Esophagus muscularis mucosa (tissue), 4 donors: Measurements from ENCODE around the gene PIK3R4.

Experiments
- EP300 ChIP-seq: sonication (generic); formaldehyde crosslinking; IDR thresholded peaks from one replicate; pipeline ENCODE4 v1.6.1; 2017; ENCODE audit warnings: antibody characterized with exemption
- POLR2A ChIP-seq: fragments of 450-650 bp; IDR thresholded peaks from one replicate; pipeline ENCODE4 v1.6.1; 2017; ENCODE audit warnings: antibody characterized with exemption, moderate library complexity, mild to moderate bottlenecking, low read depth
- POLR2AphosphoS5 ChIP-seq, 2 donors: sonication (generic); formaldehyde crosslinking; IDR thresholded peaks; one replicate each; pipeline ENCODE4 v1.6.1; 2017; ENCODE audit warnings: antibody characterized with exemption in 2 of 2
- TF ChIP-seq, protein P1 (sequence below), 3 experiments: fragments of 200-600 bp in 2 of 3; fragments of 450-650 bp in 1 of 3; sonication (generic) in 2 of 3; IDR thresholded peaks; one replicate each; pipeline ENCODE4 v1.5.1; 2017 to 2019; ENCODE audit warnings: antibody characterized with exemption in 3 of 3, mild to moderate bottlenecking in 2 of 3, moderate library complexity in 1 of 3

DNA sequence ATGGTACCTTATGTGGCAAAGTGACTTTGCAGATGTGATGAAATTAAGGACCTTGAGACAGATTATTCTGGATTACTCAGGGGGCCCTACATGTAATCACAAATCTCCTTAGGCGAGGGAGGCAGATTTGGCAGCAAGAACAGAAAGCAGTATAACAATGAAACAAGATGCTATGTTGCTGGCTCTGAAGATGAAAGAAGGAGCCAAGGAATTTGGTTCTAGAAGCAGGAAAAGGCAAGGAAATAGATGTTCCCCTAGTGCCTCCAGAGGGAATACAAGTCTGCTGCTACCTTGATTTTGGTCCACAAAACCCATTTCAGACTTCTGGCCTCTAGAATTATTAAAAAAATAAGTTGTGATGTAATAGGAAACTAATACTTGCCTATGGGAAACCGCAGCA, 64.5 kb downstream of the PIK3R4 start:
- TF ChIP-seq, protein P1, sequence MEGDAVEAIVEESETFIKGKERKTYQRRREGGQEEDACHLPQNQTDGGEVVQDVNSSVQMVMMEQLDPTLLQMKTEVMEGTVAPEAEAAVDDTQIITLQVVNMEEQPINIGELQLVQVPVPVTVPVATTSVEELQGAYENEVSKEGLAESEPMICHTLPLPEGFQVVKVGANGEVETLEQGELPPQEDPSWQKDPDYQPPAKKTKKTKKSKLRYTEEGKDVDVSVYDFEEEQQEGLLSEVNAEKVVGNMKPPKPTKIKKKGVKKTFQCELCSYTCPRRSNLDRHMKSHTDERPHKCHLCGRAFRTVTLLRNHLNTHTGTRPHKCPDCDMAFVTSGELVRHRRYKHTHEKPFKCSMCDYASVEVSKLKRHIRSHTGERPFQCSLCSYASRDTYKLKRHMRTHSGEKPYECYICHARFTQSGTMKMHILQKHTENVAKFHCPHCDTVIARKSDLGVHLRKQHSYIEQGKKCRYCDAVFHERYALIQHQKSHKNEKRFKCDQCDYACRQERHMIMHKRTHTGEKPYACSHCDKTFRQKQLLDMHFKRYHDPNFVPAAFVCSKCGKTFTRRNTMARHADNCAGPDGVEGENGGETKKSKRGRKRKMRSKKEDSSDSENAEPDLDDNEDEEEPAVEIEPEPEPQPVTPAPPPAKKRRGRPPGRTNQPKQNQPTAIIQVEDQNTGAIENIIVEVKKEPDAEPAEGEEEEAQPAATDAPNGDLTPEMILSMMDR (IDR thresholded peaks at IDR 0.05): no peak
- TF ChIP-seq POLR2AphosphoS5 (IDR thresholded peaks at IDR 0.05) (no peak), POLR2A (no peak), EP300 (no peak)
